Measurements from ENCODE around the gene C6orf15.

Gene C6orf15

GRCh38 chr6:31129130-31129529 is 16.8 kb upstream of the C6orf15 start:
- DNase-seq = no peak

DNA sequence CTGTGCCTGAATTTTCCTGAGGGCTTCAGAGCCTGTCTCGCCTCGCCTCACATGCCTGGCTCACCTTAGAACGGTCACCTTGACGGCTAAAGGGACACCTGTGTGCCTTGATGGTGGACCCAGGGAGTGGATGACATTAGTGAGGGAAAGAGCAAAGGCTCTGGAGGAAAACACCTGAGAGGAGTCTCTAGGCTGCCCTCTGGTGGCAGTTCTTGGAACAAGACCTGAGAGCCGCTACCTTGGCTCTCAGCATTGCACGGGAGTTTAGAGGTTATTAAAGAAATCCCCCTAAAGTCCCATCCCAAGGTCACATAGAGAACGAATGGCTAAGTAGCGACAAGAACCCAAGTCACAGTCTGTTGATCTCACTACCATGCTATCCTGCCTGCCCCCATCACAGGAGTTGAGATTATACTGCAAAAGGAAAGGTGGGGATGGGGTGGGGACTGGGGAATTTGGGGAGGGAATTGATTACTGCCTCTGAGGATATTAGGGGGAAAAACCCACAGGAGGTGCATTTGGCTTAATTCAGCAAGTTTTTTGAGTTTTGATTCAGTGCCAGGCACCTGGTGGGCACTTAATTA is 15.8 kb upstream of the C6orf15 start:
- peak in 1 of 2 experiments; percentile 36 for DNase-seq

DNA sequence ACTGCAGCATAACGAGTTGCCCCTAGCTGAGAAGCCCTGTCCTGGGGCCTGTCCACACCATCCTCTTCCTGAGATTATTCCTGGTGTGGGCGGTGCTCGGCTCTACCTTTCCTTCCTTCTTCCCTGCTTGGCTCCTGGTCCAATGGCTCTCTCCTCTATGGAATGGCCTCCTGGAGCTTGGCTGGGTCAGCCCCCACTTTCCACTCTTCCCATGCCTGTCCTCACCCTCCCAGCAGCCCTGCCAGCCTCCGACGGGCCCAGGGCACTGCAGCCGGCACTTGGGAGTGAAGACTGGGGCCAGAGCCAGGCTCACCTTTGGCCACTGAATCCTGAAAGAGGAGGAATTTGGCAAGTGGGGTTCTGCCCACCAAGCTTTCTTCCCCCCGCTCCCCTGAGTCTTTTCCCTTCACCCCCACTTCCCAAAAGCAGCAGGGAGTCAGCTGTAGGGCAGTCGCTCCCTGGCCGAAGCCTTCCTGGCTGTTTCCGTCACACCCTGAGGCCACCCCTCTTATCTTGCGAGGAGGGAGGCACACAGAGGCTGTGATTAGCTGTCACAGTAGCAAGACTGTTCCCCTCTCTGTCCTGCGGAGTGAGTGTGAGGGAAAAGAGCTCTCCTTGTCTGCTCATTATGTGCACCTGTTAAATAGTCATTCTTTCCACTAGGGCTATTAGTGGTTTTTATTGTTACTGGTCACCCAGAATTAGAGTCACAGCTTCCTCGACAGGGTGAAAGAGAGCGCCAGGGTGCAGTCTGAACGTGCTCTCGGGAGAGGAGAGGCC is 14.2 kb upstream of the C6orf15 start:
- DNase-seq = no peak

- DNase-seq = no peak
These were observed 13.4 kb upstream of the C6orf15 start for GRCh38 chr6:31125586-31126363.

GRCh38 chr6:31125162-31125561 is 12.8 kb upstream of the C6orf15 start:
- no peak for DNase-seq

- no peak for DNase-seq
These were observed 10.7 kb upstream of the C6orf15 start for GRCh38 chr6:31122791-31123706.

- no peak for DNase-seq
These were observed 8.9 kb upstream of the C6orf15 start for GRCh38 chr6:31121131-31121790.

GRCh38 chr6:31120151-31120915 is 8.0 kb upstream of the C6orf15 start, which contains the start of gene CDSN:
TSS of gene CDSN (minus strand) at chr6:31120446. CDS start at chr6:31120419, 27 bp downstream.
- no peak for DNase-seq

DNA sequence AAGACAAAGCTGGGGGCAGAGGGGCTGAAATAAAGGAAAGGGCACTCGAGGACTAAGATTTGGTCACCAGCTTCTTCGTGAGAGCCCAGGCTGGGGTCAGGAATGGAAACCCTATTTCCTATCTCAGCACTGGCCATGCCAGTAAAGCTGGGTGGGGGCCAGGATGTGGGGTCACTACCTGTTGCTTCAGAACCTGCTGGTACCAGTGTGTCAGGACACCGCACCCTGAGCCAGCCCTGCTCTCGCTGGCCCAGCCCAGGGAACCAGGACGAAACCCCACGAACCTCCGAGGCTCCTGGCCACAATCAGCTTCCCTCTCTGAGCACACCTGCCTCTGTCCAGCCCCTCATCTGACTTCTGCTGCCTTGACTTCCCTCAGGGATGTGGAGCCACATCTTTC is 5.8 kb upstream of the C6orf15 start:
- DNase-seq = no peak

DNA sequence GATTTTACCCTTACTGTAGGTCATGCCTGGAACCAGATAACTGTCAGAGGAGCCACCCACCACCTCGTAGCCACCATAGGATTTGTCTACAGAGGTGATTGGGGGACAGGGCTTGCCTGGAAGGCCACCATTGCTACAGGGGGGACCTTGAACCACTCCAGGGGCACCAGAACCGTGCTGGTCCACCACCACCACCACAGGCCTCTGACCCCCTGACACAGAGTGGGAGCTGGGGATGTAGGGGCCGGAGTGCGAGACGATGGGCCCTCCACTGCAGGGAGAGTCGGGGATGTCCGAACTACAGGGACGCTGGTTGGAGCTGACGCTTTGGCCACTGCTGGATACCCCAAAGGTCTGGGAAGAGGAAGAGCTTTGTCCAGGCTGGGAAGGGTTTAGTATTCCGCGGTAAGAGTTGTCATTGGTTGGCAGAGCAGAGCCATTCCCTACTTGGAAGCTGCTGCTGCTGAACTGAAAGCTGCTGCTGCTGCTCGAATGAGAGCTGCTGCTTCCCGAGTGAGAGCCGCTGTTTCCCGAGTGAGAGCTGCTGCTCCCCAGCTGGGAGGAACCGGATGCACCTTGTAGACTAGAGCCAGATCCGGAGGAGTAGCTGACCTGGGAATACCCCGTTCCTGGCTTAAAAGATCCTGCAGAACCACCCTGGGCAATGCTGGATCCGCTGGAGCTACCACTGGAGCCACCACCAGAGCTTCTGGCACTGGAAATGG is 4.4 kb upstream of the C6orf15 start:
- no peak for DNase-seq

DNA sequence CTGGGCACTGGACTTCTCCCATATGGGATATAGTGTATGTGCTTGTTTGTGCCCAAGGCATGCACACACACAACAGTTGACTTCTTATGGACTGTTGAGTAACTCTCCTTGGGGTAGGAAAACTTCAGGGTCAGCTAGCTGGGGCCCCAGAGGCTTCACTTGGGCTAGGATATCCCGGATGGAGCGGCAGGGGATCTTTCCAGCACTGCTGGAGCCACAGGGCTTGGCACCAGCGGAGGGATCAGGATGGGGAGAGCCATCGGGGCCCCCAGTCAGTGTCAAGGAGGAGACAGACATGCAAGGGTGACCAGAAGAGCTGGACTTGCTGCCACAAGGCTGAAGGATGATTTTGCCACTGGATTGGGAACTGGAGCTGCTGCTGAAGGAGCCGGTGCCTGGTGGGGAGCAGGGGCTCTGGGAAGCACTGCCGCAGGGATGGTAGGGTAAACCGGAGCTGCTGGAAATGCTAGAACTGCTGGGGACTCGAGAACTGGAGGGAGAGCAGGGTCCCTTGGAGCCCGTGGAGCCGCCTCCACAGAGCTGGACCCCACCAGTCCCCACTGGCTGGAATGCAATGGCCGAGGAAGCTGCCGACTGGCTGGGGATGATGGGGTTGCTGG is 3.7 kb upstream of the C6orf15 start:
- DNase-seq = no peak

DNA sequence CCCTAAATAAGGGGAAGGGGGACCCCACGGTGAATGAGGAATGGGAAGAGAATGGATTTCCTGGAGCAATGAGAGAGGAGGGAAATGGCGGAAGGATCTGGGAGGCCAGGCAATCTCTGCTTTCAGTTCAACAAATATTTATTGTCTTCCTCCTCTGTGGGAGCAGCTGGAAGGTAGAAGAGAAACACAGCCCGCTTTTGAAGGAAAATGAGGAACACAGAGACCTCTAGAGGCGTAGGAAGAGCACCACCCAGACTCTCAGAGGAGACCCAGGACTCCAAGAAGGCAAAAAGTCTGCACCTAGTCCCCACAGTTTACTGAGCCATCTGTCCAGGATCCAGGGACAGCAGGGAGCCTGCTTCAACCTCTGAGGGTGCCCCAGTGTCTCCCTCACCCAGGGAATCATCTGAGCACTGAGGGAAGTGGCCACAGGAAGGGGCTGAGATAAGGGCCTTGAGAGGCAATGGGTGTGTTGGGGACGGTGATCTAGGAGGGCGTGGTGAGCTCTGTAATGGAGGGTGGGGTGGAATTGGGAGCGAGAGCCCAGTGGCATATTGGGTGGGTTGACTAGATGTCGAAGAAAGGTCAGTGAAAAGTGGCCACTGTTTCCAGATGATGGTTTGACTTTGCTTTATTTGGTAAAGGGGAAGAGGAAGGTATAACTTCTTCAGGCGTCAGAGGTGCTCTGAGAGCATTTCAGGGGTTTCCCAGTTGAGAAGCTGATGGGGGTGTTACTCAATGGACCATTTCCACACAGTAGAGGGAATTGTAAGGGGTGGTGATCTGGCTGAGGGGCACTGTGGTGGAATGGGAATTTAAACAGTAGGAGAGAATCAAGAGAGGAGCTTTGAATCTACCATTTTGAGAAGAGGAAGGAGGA is 2.8 kb upstream of the C6orf15 start:
- DNase-seq = no peak

- DNase-seq = no peak
These were observed 2.1 kb upstream of the C6orf15 start, which contains the start of gene PSORS1C1 for GRCh38 chr6:31114541-31114878. TSS of gene PSORS1C1 (plus strand) at chr6:31114800. CDS start at chr6:31129633, 14,833 bp downstream.

- DNase-seq = no peak
These were observed 1.6 kb upstream of the C6orf15 start for GRCh38 chr6:31113861-31114540.

GRCh38 chr6:31111712-31112111 is 663 bp downstream of the C6orf15 start:
- no peak for DNase-seq

GRCh38 chr6:31110825-31111582 is 1.4 kb downstream of the C6orf15 start:
- DNase-seq = no peak

DNA sequence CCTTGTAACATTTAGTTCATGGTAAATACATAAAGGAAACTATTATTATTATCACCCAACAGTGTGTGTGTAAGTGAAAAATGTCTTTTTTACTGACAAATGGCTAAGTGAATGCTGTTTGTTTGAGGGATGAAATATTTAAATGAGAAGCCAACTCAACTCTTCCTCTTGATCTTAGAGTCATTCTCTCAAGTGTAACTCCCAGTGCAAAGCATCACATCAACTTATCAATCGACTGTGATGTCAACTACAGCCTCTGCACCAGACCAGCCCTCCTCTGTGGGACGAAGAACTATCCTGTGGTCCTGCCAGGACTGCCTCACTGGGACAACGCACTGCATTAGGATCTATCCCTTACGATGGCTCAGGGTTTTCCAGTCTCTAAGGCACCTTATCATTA is 5.3 kb downstream of the C6orf15 start:
- DNase-seq = no peak

GRCh38 chr6:31103136-31103535 is 9.2 kb downstream of the C6orf15 start:
- no peak for DNase-seq
